C4-2B (cell line): ENCODE results near the gene KIF1B.

Experiments used
- CTCF ChIP-seq: fragments of 450-650 bp; conservative IDR thresholded peaks from 2 replicates; pipeline ENCODE4 v1.5.1; 2017; ENCODE audit warnings: mild to moderate bottlenecking
- ZFX ChIP-seq: fragments of 450-650 bp; IDR thresholded peaks from 2 replicates; pipeline ENCODE4 v1.6.1; 2017

- TF ChIP-seq CTCF (no peak), ZFX (no peak)
Measured at GRCh38 chr1:10177876-10178275, 32.5 kb upstream of the KIF1B start.
